Measurements from ENCODE around the gene RHOF.

DNA sequence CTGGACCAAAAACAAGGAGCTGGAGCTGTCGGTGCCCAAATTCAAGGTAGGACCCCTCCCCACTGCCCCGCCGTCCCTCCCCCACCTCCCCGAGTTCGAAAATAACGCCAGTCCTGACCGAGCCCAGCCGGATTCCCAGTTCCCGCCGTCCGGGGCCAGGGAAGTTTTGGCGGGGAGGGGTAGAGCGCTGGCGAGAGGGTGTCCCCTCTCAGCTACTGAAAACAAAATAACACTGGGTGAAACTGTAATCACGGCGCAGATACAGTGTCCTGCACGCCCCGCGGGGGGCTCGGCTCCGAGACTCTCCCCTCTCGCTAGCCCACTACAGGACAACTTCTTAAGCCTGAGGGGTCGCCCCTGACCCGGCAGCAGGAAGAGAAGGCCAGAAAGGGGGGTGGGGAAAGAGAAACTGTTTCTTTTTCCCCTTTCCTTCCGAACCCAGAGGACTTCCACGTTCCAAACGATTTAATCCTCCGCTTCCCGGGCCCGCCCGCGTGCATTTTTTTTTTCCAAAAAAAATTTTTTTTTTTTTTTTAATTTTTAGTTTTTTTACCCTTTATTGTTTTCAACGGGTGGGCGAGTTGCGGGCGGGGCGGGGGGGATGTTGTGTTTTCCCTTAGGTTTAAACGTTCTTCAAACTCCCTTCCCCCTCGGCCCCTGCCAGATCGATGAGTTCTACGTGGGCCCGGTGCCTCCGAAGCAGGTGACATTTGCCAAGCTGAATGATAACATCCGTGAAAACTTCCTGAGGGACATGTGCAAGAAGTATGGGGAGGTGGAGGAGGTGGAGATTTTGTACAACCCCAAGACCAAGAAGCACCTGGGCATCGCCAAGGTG is 11.9 kb upstream of the RHOF start:
- TF ChIP-seq, protein P1, sequence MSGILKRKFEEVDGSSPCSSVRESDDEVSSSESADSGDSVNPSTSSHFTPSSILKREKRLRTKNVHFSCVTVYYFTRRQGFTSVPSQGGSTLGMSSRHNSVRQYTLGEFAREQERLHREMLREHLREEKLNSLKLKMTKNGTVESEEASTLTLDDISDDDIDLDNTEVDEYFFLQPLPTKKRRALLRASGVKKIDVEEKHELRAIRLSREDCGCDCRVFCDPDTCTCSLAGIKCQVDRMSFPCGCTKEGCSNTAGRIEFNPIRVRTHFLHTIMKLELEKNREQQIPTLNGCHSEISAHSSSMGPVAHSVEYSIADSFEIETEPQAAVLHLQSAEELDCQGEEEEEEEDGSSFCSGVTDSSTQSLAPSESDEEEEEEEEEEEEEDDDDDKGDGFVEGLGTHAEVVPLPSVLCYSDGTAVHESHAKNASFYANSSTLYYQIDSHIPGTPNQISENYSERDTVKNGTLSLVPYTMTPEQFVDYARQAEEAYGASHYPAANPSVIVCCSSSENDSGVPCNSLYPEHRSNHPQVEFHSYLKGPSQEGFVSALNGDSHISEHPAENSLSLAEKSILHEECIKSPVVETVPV (CRISPR knock-in tag; IDR thresholded peaks at IDR 0.05): no peak
- TF ChIP-seq ARNTL (CRISPR knock-in tag; IDR thresholded peaks at IDR 0.05; ENCODE audit: borderline replicate concordance, low read depth) (no peak), RARB (CRISPR knock-in tag; IDR thresholded peaks at IDR 0.05) (no peak), OSR1 (CRISPR knock-in tag; IDR thresholded peaks at IDR 0.05) (no peak), ZFP3 (CRISPR knock-in tag; IDR thresholded peaks at IDR 0.05) (no peak), TCF4 (CRISPR knock-in tag; IDR thresholded peaks at IDR 0.05; ENCODE audit: borderline replicate concordance) (no peak), ZFP30 (CRISPR knock-in tag; IDR thresholded peaks at IDR 0.05) (no peak), BACH2 (CRISPR knock-in tag; IDR thresholded peaks at IDR 0.05; ENCODE audit: borderline replicate concordance) (no peak)
- TF ChIP-seq, protein P2, sequence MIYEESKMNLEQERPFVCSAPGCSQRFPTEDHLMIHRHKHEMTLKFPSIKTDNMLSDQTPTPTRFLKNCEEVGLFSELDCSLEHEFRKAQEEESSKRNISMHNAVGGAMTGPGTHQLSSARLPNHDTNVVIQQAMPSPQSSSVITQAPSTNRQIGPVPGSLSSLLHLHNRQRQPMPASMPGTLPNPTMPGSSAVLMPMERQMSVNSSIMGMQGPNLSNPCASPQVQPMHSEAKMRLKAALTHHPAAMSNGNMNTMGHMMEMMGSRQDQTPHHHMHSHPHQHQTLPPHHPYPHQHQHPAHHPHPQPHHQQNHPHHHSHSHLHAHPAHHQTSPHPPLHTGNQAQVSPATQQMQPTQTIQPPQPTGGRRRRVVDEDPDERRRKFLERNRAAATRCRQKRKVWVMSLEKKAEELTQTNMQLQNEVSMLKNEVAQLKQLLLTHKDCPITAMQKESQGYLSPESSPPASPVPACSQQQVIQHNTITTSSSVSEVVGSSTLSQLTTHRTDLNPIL (CRISPR knock-in tag; IDR thresholded peaks at IDR 0.05; ENCODE audit: low read depth): no peak
- TF ChIP-seq, protein P3, sequence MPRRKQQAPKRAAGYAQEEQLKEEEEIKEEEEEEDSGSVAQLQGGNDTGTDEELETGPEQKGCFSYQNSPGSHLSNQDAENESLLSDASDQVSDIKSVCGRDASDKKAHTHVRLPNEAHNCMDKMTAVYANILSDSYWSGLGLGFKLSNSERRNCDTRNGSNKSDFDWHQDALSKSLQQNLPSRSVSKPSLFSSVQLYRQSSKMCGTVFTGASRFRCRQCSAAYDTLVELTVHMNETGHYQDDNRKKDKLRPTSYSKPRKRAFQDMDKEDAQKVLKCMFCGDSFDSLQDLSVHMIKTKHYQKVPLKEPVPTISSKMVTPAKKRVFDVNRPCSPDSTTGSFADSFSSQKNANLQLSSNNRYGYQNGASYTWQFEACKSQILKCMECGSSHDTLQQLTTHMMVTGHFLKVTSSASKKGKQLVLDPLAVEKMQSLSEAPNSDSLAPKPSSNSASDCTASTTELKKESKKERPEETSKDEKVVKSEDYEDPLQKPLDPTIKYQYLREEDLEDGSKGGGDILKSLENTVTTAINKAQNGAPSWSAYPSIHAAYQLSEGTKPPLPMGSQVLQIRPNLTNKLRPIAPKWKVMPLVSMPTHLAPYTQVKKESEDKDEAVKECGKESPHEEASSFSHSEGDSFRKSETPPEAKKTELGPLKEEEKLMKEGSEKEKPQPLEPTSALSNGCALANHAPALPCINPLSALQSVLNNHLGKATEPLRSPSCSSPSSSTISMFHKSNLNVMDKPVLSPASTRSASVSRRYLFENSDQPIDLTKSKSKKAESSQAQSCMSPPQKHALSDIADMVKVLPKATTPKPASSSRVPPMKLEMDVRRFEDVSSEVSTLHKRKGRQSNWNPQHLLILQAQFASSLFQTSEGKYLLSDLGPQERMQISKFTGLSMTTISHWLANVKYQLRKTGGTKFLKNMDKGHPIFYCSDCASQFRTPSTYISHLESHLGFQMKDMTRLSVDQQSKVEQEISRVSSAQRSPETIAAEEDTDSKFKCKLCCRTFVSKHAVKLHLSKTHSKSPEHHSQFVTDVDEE (CRISPR knock-in tag; IDR thresholded peaks at IDR 0.05): no peak

Data from SK-N-SH treated with all-trans-retinoic acid at 6 μM for 48 hours (cell line).